ENCODE measurements around the gene CTTNBP2NL. TPM values are rescaled to one million over a fixed set of nuclear protein-coding genes. Genes with fewer than 3 reads are reported as not detected.
"Not testable (repeated sequence)": the region's sequence is repeated elsewhere in the genome, so short reads cannot be mapped to it uniquely, and the experiment has no call there.

Gene CTTNBP2NL
- total RNA-seq, 1 experiment from 2014 or later, result 10.7 TPM

- no peak for DNase-seq (ENCODE audit: extremely low read depth, low read depth)
Measured at GRCh38 chr1:112386024-112386723, 9.8 kb upstream of the CTTNBP2NL start.

GRCh38 chr1:112386731-112387346, 9.2 kb upstream of the CTTNBP2NL start:
- no peak for DNase-seq (ENCODE audit: extremely low read depth, low read depth)

- DNase-seq (ENCODE audit: extremely low read depth, low read depth), result no peak
Measured at GRCh38 chr1:112387807-112388206, 8.2 kb upstream of the CTTNBP2NL start.

- DNase-seq (ENCODE audit: extremely low read depth, low read depth), result no peak
Measured at GRCh38 chr1:112388436-112388835, 7.6 kb upstream of the CTTNBP2NL start.

GRCh38 chr1:112389689-112390088, 6.3 kb upstream of the CTTNBP2NL start:
- DNase-seq (ENCODE audit: extremely low read depth, low read depth), result no peak

GRCh38 chr1:112390335-112390734, 5.7 kb upstream of the CTTNBP2NL start:
- DNase-seq (ENCODE audit: extremely low read depth, low read depth), result not testable (repeated sequence)

GRCh38 chr1:112390775-112391602, 5.0 kb upstream of the CTTNBP2NL start:
- DNase-seq (ENCODE audit: extremely low read depth, low read depth), result peak; percentile 90

- no peak for DNase-seq (ENCODE audit: extremely low read depth, low read depth)
Measured at GRCh38 chr1:112391603-112391940, 4.4 kb upstream of the CTTNBP2NL start.

GRCh38 chr1:112393631-112393974, 2.4 kb upstream of the CTTNBP2NL start:
- no peak for DNase-seq (ENCODE audit: extremely low read depth, low read depth)

- DNase-seq (ENCODE audit: extremely low read depth, low read depth), result no peak
Measured at GRCh38 chr1:112394743-112395062, 1.3 kb upstream of the CTTNBP2NL start.

GRCh38 chr1:112395256-112395820, 676 bp upstream of the CTTNBP2NL start:
- no peak for DNase-seq (ENCODE audit: extremely low read depth, low read depth)

- DNase-seq (ENCODE audit: extremely low read depth, low read depth), result no peak
Measured at GRCh38 chr1:112396653-112397471, 848 bp downstream of the CTTNBP2NL start.

GRCh38 chr1:112397841-112398240, 1.8 kb downstream of the CTTNBP2NL start:
- no peak for DNase-seq (ENCODE audit: extremely low read depth, low read depth)

GRCh38 chr1:112399456-112399855, 3.4 kb downstream of the CTTNBP2NL start:
- DNase-seq (ENCODE audit: extremely low read depth, low read depth), result no peak

- not testable (repeated sequence) for DNase-seq (ENCODE audit: extremely low read depth, low read depth)
Measured at GRCh38 chr1:112400706-112401105, 4.7 kb downstream of the CTTNBP2NL start.

GRCh38 chr1:112402682-112403643, 6.9 kb downstream of the CTTNBP2NL start:
- peak; percentile 18 for DNase-seq (ENCODE audit: extremely low read depth, low read depth)

- DNase-seq (ENCODE audit: extremely low read depth, low read depth), result no peak
Measured at GRCh38 chr1:112406771-112407170, 10.8 kb downstream of the CTTNBP2NL start.

GRCh38 chr1:112409414-112409813, 13.4 kb downstream of the CTTNBP2NL start:
- no peak for DNase-seq (ENCODE audit: extremely low read depth, low read depth)

GRCh38 chr1:112410673-112411072, 14.7 kb downstream of the CTTNBP2NL start:
- DNase-seq (ENCODE audit: extremely low read depth, low read depth), result no peak

GRCh38 chr1:112417271-112417670, 21.3 kb downstream of the CTTNBP2NL start:
- DNase-seq (ENCODE audit: extremely low read depth, low read depth), result no peak
